PC-3 (cell line): ENCODE results near the gene TWIST2. TPM values are rescaled to one million over a fixed set of nuclear protein-coding genes. Genes with fewer than 3 reads are reported as not detected.

Experiments used
- ATAC-seq: fragments of 200-7000 bp; cut with Tn5 transposase; 2 replicates; pipeline ENCODE4 v1.9.1; 2020; ENCODE audit warnings: mild to moderate bottlenecking, moderate library complexity
- BruUV-seq: library from RNA; stranded (reverse); fragments of 400-500 nt; replicated peaks from 2 replicates; lab custom pipeline; 2021; lab: Mats Ljungman, UMichigan
- CTCF ChIA-PET: fragments of 300-600 bp; sonication (Branson Sonifier 250); formaldehyde crosslinking; loops from one replicate; lab custom pipeline; 2022; ENCODE audit warnings: antibody characterized with exemption; lab: Charles Lee
- POLR2A ChIA-PET: fragments of 300-600 bp; sonication (Branson Sonifier 250); formaldehyde crosslinking; loops from one replicate; lab custom pipeline; 2022; ENCODE audit warnings: antibody characterized with exemption; ENCODE audit not compliant: unreplicated experiment; lab: Charles Lee
- DNase-seq: peaks from one replicate; pipeline ENCODE4 v3.0.0-alpha.2; 2015
- H2AFZ ChIP-seq: fragments of 300-600 bp; sonication (generic); 2 replicates; pipeline ENCODE4 v1.6.0; 2016; ENCODE audit warnings: antibody characterized with exemption, low read length
- H3F3A ChIP-seq: fragments of 300-600 bp; sonication (generic); one replicate; pipeline ENCODE4 v1.6.0; 2017; ENCODE audit warnings: antibody characterized with exemption, low read length, control low read depth, mild to moderate bottlenecking; ENCODE audit not compliant: unreplicated experiment
- H3K27ac ChIP-seq: fragments of 300-600 bp; sonication (generic); 2 replicates; pipeline ENCODE4 v1.5.1; 2016; ENCODE audit warnings: mild to moderate bottlenecking, low read length
- H3K27me3 ChIP-seq: fragments of 300-600 bp; sonication (generic); 2 replicates; pipeline ENCODE4 v1.6.1; 2016; ENCODE audit warnings: low read length, mixed read lengths
- H3K36me3 ChIP-seq: fragments of 300-600 bp; sonication (generic); 2 replicates; pipeline ENCODE4 v1.6.1; 2016; ENCODE audit warnings: low read depth, mixed run types, low read length, mixed read lengths
- H3K4me1 ChIP-seq: fragments of 300-600 bp; sonication (generic); 2 replicates; pipeline ENCODE4 v1.5.1; 2016; ENCODE audit warnings: low read length; ENCODE audit not compliant: insufficient read depth
- H3K4me2 ChIP-seq: fragments of 300-600 bp; sonication (generic); 2 replicates; pipeline ENCODE4 v1.6.0; 2016; ENCODE audit warnings: low read length
- H3K4me3 ChIP-seq: fragments of 300-600 bp; sonication (generic); 2 replicates; pipeline ENCODE4 v1.5.1; 2016; ENCODE audit warnings: mild to moderate bottlenecking, low read length, mixed read lengths
- H3K79me2 ChIP-seq: fragments of 300-600 bp; sonication (generic); 2 replicates; pipeline ENCODE4 v1.6.1; 2017; ENCODE audit warnings: low read length, mixed read lengths
- H3K9ac ChIP-seq: fragments of 300-600 bp; sonication (generic); 2 replicates; pipeline ENCODE4 v1.6.0; 2016; ENCODE audit warnings: mild to moderate bottlenecking, low read length
- H3K9me2 ChIP-seq: fragments of 300-600 bp; sonication (generic); replicated peaks from 2 replicates; pipeline ENCODE4 v1.6.1; 2016; ENCODE audit warnings: mixed run types, low read length, mixed read lengths
- H3K9me3 ChIP-seq: fragments of 300-600 bp; sonication (generic); 2 replicates; pipeline ENCODE4 v1.6.1; 2016; ENCODE audit warnings: low read length, mixed read lengths
- H4K20me1 ChIP-seq: fragments of 300-600 bp; sonication (generic); 2 replicates; pipeline ENCODE4 v1.6.1; 2016; ENCODE audit warnings: low read length, mixed read lengths
- CTCF ChIP-seq: fragments of 300-600 bp; sonication (generic); conservative IDR thresholded peaks from 2 replicates; pipeline ENCODE4 v1.5.1; 2017; ENCODE audit warnings: antibody characterized with exemption, low read depth, mild to moderate bottlenecking, low read length
- EZH2 ChIP-seq: fragments of 300-600 bp; sonication (generic); IDR thresholded peaks from one replicate; pipeline ENCODE4 v1.6.1; 2017; ENCODE audit warnings: antibody characterized with exemption, mild to moderate bottlenecking, low read length; ENCODE audit not compliant: unreplicated experiment
- EZH2phosphoT487 ChIP-seq: fragments of 300-600 bp; sonication (generic); IDR thresholded peaks from 2 replicates; pipeline ENCODE4 v1.6.1; 2018; ENCODE audit warnings: mild to moderate bottlenecking, antibody characterized with exemption, low read length, borderline replicate concordance
- intact Hi-C: fragments of 100-400 bp; cut with micrococcal nuclease; formaldehyde crosslinking; loops from 2 replicates; pipeline ENCODE4 v1.9.0; 2023
- total RNA-seq: library from RNA; depleted of rRNA; stranded (reverse); fragments of >200 nt; gene quantifications from 2 replicates; pipeline ENCODE4 v1.2.3, GENCODE V29; 2014

The TWIST2 gene
- total RNA-seq, 1 experiment from 2014 or later = 4.4 TPM

GRCh38 chr2:238856713-238857567 is 9.1 kb downstream of the TWIST2 start:
- no peak overlapping the region for H3K27ac ChIP-seq
- H3K27me3 ChIP-seq = no peaks in the 10 kb centered on the region
- no peak overlapping the region for H3K4me2 ChIP-seq
- no peak overlapping the region for H3K4me3 ChIP-seq
- ChIA-PET CTCF (no interaction called here), POLR2A (no interaction called here)
- H3K36me3 ChIP-seq = no peaks in the 10 kb centered on the region; the same call in 1 of the 2 replicates
- H3K9me2 ChIP-seq = no peaks in the 10 kb centered on the region
- DNase-seq (no peak), ATAC-seq (no peak)
- no peaks in the 10 kb centered on the region for H3K9me3 ChIP-seq
- intact Hi-C loops = no loop called here
- no peak overlapping the region for H2AFZ ChIP-seq
- no peaks in the 10 kb centered on the region for H3F3A ChIP-seq
- H3K79me2 ChIP-seq = no peaks in the 10 kb centered on the region
- no peak overlapping the region for H3K9ac ChIP-seq
- TF ChIP-seq EZH2 = no peak
- no peak for TF ChIP-seq EZH2phosphoT487
- no peak for TF ChIP-seq CTCF
- no peaks in the 10 kb centered on the region for H4K20me1 ChIP-seq
- BruUV-seq = no TSS peak
- no peaks in the 10 kb centered on the region for H3K4me1 ChIP-seq

- intact Hi-C loops = no loop called here
- POLR2A ChIA-PET = no interaction called here
These were observed 10.1 kb downstream of the TWIST2 start for GRCh38 chr2:238857959-238858358.

More at GRCh38 chr2:238857959-238858358, 10.1 kb downstream of the TWIST2 start:
- H3K4me1 ChIP-seq = no peaks in the 10 kb centered on the region
- H3K27ac ChIP-seq = no peak overlapping the region
- ATAC-seq (no peak), DNase-seq (no peak)
- no peaks in the 10 kb centered on the region for H3K9me3 ChIP-seq
- TF ChIP-seq CTCF = no peak
- no peak for TF ChIP-seq EZH2phosphoT487
- no peak for TF ChIP-seq EZH2
- no peak overlapping the region for H3K9ac ChIP-seq
- H3K4me3 ChIP-seq = no peak overlapping the region
- CTCF ChIA-PET = no interaction called here
- H3K36me3 ChIP-seq = no peaks in the 10 kb centered on the region; the same call in 1 of the 2 replicates
- H3K79me2 ChIP-seq = no peaks in the 10 kb centered on the region
- H3K4me2 ChIP-seq = no peak overlapping the region
- no peaks in the 10 kb centered on the region for H4K20me1 ChIP-seq
- H3K9me2 ChIP-seq = no peaks in the 10 kb centered on the region
- no peaks in the 10 kb centered on the region for H3K27me3 ChIP-seq
- BruUV-seq = no TSS peak
- no peak overlapping the region for H2AFZ ChIP-seq
- H3F3A ChIP-seq = no peaks in the 10 kb centered on the region
